HG02970 (cell line): ENCODE results near the gene GGT6.
"Not testable (repeated sequence)": the region's sequence is repeated elsewhere in the genome, so short reads cannot be mapped to it uniquely, and the experiment has no call there.

Experiments
- ATAC-seq: cut with Tn5 transposase; IDR thresholded peaks from one replicate; pipeline ENCODE4 v1.9.1; 2021; ENCODE audit warnings: mild to moderate bottlenecking, moderate library complexity, moderate number of reproducible peaks; ENCODE audit not compliant: unreplicated experiment, low FRiP score

Gene GGT6, protein sequence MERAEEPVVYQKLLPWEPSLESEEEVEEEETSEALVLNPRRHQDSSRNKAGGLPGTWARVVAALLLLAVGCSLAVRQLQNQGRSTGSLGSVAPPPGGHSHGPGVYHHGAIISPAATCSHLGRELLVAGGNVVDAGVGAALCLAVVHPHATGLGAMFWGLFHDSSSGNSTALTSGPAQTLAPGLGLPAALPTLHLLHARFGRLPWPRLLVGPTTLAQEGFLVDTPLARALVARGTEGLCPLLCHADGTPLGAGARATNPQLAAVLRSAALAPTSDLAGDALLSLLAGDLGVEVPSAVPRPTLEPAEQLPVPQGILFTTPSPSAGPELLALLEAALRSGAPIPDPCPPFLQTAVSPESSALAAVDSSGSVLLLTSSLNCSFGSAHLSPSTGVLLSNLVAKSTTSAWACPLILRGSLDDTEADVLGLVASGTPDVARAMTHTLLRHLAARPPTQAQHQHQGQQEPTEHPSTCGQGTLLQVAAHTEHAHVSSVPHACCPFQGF

DNA sequence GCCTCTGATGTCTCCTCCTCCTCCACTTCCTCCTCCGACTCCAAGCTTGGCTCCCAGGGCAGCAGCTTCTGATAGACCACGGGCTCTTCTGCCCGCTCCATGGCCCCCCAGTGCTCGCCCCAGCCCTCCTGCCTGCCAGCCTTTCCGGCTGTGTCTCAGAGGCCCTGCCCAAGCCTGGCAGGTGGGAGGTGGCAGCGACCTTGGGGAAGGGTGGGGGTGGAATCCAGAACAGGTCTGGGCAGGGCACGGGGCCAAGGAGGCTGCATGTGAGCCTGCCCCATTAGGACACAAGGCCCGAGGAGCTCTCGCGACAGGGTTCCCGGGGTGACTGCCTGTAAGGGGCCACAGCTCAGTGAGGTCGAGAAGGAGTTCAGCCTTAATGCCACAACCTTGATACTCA is at the start of gene GGT6:
Gene GGT6, minus strand, starts transcription at position 157 of the 400 bp plus-strand sequence. Its CDS starts 56 bp downstream, at position 101.
- no peak for ATAC-seq

DNA sequence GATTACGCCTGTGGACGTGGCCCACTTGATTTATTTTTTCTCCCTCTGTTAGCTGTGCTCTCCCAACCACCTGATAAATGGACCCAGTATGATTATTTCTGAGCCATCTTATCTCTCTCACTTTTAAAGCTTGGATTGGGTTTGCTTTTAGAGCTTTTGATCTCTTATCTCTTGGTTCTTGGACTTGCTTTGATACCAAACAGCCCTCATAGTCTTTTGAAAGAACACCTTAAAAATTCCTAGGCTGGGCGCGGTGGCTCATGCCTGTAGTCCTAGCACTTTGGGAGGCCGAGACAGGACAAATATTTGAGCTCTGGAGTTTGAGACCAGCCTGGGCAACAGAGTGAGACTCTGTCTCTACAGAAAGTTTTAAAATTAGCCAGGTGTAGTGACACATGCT is 49.8 kb upstream of the GGT6 start:
- ATAC-seq: no peak

DNA sequence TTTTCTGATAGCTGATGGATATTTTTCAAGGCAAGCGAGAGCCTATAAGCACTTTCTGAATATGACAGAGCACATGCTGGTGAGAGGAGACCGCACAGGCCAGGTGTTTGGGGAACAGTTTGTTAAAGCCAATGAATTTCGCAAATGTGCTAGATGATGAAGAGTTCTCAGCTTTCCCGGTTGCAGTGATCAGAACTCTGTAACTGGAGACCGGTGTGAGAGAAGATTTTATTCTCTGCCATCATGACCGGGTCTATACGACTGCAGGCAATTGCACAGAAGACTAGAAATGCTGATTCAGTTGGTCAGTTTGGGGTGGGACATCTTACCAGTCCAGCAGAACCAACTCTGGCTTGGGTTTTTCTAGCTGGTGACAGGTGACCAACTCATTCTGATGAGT is 49.4 kb upstream of the GGT6 start:
- ATAC-seq: no peak

DNA sequence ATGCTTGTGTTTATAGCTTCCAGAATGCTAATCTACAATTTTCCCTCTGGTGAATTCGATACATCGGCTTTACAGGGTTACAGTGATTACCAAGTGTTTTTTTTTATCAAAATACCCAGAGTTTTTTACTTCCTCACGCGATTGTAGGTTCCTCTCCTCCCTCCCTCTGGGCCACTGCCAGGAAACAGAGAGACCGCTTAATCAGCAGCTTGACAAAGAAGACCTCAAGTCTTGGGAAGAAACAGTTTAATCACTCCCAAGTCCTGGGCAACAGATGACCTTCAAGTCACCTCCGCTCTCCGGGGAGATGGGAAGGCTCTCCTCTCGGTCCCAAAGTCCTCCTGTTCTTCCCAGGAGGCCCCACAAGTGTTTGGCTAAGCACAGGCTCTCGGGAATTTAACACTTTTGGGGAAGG is 47.4 kb upstream of the GGT6 start:
- ATAC-seq: no peak

DNA sequence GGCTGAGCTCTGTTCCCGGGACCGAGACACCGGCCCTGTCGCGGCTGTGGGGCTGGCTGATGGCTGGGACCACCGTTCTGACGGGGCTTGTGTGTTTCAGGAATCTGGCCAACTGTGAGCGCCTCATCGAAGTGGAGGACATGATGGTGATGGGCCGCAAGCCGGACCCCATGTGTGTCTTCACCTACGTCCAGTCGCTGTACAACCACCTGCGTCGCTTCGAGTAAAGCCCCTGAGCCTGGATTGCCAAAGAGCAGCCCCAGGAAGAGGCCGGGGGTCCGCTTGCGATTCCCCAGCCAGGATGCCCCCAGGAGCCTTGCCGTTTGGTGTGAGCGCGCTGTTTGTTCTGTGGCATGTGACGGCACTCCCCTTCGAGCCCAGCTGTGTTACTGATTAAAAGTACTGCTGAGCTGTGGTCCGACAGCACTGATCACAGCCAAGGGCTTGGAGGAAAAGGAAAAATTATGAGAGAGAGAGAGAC is 46.9 kb upstream of the GGT6 start:
- no peak for ATAC-seq

DNA sequence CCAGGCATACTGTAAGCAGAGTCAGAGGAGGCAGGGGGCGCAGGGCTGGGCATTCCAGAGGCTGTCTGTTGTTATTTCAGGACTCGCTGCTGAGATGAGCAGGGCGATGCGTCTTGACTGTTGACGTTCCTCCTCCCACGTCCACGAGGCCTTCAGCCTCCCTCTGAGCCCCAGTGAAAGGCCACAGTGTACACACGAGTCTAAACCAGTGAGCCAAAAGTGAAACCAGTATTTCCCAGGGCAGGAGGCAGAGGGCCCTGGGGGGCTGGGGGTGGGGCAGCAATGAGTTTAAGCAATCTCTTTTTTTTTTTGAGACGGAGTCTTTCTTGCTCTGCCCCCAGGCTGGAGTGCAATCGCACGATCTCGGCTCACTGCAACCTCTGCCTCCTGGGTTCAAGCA is 45.4 kb upstream of the GGT6 start:
- no peak for ATAC-seq

DNA sequence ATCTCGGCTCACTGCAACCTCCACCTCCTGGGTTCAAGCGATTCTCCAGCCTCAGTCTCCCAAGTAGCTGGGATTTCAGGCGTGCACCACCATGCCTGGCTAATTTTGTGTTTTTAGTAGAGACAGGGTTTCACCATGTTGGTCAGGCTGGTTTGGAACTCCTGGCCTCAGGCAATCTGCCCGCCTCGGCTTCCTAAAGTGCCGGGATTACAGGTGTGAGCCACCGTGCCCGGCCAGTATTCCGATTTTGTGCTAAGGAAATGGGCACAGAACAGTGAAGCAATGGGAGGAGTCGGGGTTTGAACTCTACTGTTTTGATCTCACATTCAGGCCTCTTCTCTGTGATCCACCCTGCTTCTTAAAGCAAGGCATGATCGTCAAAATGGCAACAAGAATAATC is 44.4 kb upstream of the GGT6 start:
- not testable (repeated sequence) for ATAC-seq

DNA sequence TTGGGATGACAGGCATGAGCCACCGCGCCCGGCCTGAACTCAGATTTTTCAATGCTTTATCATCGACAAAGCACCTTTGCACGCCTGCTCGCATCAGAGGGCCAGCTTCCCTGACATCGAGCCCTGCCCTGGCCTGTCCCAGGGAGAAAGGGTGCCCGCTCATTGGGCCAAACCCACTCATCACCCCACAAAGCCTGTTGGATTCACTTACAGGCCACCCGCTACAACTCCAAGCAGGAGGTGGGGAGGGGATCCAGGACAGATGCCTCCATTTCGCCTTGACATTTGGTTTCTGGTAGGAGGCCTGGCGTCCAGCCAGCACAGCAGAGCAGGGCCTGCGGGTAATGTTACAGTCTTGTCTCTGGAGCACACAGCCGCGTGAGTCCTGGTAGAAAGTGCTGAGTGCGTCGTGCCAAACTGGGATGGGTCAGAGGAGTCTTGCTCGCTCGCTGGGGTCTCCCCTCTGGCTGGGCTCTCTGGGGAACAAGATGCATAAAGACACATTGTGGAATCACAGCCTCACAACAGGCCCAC is 43.8 kb upstream of the GGT6 start:
- ATAC-seq: no peak

DNA sequence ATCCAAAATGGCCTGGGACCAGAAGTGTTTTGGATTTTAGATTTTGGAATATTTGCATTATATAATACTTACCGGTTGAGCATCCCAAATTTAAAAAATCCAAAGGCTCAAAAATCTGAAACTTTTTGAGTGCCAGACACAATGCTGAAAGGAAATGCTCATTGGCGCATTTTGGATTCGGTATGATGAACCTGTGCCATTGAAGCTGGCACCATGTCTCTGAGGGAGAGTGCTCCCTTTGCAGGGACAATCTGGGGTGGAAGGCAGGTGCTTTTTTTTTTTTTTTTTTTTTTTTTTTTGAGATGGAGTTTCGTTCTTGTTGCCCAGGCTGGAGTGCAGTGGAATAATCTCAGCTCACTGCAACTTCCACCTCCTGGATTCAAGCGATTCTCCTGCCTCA is 41.7 kb upstream of the GGT6 start:
- no peak for ATAC-seq

DNA sequence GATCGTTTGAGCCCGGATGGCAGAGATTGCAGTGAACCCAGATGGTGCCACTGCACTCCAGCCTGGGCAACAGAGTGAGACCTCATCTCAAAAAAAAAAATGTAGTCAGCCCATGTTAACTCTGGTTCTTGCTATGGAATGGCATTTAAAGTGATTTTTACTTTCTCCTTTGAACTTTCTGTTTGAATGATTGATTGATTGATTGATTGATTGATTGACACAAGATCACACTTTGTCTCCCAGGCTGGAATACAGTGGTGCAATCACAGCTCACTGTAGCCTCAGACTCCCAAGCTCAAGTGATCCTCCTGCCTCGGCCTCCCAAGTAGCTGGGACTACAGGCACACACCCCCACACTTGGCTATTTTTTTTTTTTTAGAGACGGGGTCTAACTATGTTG is 40.9 kb upstream of the GGT6 start:
- ATAC-seq: no peak

DNA sequence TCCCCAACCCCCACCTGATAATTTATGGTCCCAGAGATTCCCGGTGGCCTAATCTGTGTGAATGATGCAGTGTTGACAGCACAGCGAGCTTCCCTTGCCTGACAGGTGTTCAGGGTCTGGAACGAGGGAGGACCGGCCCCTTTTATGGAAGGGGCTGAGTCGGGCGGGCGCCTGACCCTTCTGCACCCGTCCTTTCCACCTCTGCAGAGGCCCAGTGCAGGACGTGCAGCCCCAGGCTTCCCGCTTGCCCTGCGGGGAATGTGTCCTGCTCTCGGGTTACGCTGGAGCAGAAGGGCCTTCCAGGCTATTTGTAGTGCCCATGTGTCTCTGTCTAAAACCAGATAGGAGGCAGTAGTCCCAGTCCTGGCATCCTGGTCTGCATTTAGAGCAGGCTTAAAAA is 40.2 kb upstream of the GGT6 start:
- ATAC-seq: no peak

DNA sequence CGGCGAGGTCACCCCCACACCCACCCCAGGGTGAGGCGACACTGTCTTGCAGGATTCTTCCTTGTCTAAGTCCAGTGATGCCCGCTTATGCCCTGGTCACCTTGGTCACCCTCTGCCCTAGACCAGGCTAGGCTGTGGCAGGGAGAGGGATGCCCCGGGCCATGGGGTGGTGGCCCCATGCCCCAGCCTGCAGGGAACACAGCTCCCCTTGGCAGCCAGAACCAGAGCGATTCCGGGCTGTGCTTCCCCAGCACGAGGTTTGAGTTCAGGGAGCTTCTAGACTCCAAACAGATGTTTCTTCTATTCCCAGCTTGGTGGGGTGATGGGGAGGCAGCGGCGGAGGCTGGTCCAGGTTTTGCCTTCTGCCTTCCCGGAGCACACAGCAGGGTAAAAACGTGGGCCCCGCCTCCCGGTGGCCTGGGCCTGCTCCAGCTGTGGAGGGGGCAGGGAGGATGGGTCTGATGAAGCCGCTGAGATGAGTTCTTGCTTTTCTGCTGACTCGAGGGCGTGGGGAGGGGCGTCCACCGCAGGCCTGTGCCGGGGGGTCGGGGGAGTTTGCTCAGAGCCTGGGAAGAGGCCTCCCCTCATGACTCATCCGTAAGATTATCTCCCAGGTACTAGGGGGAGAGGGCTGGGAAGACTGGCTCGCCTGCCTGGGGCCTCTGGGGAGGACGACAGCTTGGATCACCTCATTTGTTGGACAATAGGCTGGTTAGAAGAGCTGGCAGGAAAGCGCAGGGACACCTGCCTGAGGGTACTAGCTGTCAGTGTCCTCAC is 39.3 kb upstream of the GGT6 start:
- no peak for ATAC-seq

DNA sequence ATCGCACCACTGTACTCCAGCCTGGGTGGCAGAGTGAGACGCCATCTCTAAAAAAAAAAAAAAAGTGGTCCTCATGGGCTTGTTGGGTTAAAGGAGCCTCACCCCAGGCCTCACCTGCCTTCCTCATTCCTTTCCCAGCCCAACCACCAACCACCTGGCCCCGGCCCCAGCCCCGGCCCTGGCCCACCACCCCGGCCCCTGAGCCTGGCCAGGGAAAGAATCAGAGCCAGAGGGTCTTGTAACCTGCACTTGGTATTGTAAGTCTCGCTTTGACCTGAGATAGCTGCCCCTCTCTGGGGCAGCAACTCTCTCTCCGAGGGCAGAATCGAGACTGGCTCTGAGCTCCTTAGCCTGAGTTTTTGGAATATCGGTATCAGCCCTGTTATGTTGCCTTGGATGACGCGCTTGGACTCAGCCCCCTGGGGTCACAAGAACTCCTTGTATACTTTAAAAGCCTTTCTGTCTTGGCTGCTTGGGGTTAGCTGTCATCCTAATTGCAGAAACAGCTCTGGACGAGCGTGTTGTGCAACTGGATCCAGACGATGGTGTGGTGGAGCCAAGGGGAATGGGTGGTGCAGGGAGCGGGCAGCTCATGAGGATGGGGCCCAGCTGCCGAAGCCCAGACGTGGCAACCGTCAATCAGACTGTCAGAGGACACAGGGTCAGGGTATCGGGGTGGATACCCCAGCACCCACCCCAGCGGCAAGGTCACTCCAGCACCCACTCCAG is 38.6 kb upstream of the GGT6 start:
- ATAC-seq: no peak

DNA sequence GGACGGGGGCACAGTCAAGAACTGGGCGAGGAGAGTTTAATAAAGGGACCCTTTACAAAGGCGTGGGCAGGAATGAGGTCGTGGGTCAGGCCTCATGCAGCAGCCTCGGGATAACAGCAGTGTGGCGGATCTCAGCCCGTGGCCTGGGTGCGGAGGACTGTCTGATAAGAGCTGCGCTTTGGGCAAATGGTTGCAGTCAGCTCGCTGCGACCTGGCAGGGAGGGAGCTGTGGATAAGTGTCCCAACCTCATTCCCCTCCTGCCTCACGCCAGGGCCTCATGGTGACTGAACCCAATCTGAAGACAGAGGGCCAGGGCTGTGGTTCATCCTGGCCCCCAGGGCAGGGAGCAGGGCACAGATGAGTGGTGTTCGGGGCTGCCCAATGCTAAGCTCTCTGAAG is 37.6 kb upstream of the GGT6 start:
- no peak for ATAC-seq

DNA sequence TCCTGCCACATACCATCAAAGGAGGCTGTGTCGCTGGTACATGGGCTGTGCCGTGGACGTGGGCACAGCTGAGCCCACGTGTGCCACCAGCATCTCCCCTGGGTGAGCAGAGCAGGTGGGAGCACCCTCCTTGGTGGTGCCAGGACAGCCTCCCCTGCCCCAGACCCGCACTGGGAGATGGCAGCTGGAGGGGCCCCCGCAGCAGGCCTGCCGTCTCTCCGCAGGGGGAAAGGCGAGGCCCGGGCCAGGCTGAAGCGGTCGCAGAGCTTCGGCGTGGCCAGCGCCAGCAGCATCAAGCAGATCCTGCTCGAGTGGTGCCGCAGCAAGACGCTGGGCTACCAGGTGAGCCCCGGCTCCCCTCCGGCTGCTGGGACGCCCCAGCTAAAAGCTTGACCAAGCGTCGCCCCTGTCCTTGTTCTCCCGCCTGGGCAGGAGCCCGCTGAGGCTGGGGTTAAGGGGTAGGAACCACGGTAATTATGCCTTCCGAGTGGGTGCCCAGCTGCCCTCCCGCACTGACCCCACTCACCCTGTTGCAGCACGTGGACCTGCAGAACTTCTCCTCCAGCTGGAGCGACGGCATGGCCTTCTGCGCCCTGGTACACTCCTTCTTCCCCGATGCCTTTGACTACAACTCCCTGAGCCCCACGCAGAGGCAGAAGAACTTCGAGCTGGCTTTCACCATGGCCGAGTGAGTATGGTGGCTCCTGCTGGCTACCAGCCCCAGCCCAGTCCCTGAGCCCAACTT is 36.4 kb upstream of the GGT6 start:
- no peak for ATAC-seq

DNA sequence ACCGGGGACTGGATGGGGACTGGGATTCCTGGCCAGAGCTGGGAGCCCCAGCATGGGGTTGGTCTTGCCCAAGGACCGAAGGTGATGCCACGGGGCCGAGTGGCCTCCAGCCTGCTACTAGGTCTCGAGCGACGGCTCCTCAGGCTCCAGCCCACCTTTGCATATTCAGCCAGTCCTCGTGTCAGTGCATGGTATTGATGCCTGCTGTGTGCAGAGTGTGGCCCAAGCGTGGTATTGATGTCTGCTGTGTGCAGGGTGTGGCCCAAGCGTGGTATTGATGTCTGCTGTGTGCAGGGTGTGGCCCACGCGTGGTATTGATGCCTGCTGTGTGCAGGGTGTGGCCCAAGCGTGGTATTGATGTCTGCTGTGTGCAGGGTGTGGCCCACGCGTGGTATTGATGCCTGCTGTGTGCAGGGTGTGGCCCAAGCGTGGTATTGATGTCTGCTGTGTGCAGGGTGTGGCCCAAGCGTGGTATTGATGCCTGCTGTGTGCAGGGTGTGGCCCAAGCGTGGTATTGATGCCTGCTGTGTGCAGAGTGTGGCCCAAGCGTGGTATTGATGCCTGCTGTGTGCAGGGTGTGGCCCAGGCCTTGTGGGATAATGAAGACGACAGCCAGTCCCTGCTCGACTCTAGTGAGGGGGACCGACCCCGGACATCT is 35.4 kb upstream of the GGT6 start:
- ATAC-seq: not testable (repeated sequence)

DNA sequence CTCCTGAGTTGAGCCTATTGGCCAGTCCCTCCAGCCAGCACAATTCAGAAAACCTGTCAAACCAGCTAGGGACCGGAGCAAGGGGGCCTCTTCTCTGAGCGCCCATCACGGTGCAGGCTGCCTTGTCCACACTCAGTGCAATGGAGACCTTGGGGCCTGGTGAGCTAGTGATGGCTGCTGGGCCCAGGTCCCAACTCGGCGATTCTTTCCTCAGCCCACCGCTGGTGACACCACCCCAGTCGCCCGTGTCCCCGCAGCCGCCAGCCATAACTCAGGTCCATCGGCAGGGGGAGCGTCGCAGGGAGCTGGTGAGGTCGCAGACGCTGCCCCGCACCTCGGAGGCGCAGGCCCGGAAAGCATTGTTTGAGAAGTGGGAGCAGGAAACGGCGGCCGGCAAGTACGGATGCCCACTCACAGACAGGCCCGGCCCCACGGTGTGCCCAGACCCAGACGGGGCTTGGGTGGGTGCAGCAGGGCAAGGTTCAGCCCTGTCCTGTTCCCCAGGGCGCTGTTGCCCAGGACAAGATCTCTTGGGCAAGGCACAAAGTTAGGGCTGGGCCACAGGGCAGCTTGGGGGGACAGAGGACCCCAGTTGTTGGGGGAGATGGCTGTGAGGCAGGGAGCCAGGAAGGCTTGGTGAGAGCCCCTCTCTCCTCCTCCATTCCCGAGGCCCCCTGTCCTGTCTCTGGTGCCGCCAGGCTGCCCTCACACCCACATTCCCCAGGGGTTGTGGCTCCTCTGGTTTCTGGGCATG is 34.7 kb upstream of the GGT6 start:
- no peak for ATAC-seq

DNA sequence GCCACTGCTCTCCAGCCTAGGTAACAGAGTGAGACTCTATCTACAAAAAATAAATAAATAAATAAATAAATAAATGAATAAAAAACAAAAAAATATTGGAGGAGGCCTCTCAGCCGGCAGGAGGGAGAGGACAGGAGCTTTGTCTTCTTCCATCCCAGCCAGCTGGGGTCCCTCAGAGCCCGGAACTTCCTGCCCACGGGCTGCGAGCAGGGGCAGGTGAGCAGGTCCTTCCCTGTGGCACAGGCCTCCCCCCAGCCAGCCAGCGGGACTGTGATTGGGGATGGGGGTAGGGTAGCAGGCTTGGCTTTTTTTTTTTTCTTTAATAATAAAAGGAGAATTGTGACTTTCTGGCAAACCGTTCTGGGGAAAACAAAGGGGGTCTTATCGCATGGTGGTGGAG is 34.0 kb upstream of the GGT6 start:
- ATAC-seq: no peak

DNA sequence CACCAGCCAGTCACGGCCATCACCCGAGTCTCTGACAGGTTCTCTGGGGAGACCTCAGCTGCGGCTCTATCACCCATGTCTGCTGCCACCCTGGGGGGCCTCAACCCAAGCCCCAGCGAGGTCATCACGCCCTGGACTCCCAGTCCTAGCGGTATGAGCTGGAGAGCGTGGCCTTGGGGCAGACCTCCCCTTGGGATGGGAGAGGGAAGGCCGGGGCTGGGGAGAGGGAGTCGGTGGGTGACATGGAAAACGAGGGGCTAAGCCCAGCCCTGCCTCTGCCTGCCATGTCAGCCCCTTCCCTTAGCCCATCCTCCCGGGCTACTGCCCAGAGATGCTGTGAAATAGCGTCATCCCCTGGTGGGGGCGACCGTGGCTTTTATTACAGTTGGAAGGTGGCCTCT is 32.6 kb upstream of the GGT6 start:
- no peak for ATAC-seq
